Glomerular endothelial cell (primary cell): ENCODE measurements around the gene TNS3. TPM values are rescaled to one million over a fixed set of nuclear protein-coding genes. Genes with fewer than 3 reads are reported as not detected.
A peak's percentile ranks its signal among the peaks of the same experiment; 100 is the strongest.

Source experiments
- DNase-seq: peaks from one replicate; pipeline ENCODE4 v3.0.0-alpha.2; 2011; ENCODE audit warnings: low read depth, low spot score; ENCODE audit errors: extremely low read depth
- total RNA-seq: library from RNA; depleted of rRNA; stranded (reverse); fragments of >200 nt; gene quantifications from 2 replicates; pipeline ENCODE4 v1.2.3, GENCODE V29; 2015

TNS3 gene
- total RNA-seq, 1 donor from 2014 or later = 62.3 TPM

DNA sequence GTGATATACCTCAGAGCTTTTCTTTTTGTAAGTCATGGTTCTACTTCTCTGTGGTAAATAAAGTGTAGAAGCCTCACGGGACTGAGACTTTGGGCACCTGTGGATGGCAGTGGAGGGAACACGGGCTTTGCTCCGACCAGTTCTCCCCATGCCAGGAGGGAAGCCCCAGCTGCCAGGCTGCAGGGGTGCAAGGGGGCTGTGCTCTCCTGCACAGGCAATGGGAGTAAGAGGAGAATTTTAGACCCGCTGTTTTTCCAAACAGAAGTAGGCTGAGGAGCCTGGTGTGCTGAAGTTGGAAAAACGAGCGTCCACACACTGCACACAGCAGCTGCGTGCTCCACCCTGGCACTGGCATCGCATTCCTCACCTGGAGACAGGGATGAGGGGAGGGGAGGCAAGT is 282.4 kb downstream of the TNS3 start:
- no peak for DNase-seq

DNA sequence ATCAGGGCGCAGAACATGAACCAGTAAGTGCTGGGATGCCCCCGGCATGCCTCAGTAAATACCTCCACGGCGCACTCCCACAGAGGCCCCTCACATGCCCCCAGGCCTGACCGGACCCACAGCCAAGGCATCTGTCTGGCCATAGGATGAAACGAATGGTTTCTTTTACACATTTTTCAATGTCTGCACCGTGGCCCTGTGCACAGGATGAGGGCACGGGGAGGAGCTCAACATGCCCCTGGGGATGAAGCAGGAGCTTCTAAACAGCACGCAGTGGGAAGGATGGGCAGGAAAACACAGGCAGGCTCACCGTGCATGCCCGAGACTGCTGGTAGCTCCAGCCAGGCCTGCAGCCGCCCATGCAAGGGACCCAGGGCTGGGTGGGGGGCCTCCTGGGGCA is 283.3 kb downstream of the TNS3 start:
- no peak for DNase-seq

DNA sequence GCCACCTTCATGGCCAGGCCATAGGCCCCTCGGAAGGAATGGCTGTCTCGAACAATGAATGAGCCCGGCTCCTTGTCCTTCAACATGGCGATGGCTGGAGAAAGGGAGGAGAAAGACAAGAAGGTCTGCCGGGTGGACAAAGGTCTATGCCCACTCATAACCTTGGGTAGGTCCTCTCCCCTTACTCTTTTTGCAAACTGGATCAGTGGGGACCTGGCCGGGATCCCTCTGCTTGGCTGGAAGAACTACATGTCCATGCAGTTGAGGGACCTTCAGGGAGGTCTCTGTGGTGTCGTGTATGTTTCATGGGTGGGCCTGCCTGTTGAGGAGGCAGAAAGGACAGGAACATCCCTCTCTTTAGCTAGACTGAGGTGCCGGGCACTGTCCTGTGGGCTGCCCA is 284.8 kb downstream of the TNS3 start:
- DNase-seq = no peak

DNA sequence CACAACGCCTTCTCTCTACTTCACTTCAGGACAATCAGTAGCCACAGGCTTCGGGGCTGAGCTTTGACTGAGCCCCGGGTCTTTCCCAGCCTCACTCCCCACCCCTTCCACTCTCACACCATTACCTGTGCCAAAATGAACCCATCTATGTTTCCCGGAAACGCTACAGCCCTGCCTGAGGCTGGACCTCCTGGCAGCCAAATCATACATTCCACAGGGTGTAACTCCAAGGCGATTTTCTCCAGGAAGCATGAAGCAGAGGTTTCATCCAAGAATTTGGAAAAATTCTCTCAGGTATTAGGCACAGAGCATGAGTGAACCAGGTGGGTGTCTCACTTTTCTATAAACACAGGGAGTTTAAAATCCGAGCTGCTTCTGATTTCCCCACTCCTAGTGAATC is 286.3 kb downstream of the TNS3 start:
- DNase-seq = no peak

DNA sequence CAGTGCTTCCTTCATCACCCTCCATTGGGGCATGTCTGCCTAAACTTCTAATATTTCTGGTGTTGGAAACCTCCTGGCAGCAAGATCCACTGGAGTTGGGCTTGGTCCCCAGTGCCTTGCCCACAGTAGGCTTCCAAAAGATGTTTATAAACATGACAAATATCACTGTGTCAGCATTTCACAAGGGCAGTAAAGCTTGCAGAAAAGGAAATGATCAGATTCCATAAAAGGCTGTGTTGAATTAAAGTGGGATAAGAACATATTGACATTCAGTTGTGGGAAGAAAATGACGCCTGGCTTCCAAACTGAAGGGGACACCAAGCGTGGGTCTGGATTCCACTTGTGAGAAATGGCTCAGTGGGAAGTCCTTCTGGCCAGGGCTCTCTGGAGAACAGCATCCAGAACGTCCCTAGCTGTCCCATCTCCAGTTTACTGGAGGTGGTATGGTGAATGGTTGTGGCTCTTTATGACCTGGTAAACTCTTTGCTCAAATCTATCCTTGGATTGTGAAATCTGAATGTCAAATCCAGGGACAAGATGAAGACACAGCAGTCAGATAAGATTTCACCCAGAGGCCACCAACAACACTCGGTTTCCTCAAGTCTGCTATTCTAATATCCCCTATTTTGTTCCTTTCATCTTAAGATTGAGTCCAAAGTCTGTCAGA is 287.2 kb downstream of the TNS3 start:
- no peak for DNase-seq

DNA sequence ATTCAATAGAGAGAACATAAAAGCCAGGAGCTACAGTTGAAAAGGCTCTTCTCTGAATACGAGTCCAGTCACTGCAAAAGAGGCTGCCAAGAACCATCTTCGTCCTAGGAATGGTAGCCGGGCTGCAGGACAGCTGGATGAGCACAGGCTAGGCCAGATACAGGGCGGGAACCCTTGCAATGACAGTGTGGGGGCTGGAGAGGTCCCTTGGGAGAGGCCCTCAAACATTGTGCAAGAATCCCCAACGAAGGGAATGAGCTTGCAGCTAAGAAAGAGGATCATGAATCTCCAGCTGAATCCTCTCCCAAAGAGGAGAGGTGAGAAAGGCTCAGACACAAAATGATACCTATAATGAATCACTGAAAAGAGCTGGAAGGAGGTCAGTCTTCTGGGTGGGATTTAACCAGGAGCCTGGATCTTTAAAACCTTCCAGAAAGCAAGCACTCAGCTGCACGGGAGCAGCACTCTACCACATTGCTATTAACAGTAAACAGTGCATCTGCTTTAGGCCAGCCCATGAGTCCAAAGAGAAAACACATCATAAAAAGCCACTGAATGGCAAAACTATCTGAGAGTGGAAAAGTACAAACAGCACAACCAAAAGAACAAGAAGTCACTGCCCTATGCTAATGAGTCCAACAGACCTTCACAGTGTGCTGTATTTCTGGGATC is 287.9 kb downstream of the TNS3 start:
- DNase-seq = no peak

DNA sequence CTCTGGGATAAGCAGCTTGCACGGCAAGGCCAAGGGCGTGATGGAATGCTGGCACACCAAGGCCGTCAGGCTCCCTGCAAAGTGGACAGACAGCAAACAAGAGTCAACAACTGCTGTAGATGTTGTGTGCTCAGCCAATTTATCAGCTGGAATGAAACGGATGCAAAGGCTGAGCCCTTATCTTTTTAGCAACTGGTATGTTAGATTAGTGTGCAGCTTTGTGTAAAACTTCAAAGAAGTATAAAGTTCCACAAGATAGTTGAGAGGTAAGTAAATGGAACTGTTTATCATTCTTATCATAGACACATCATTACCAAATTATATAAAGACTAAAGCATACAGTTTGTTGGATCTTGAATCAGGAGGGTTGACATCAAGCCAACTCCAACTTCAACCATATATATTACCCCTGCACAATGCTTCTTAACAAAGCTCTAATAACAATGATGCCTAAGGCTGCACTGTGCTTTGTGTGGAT is 289.0 kb downstream of the TNS3 start:
- no peak for DNase-seq

DNA sequence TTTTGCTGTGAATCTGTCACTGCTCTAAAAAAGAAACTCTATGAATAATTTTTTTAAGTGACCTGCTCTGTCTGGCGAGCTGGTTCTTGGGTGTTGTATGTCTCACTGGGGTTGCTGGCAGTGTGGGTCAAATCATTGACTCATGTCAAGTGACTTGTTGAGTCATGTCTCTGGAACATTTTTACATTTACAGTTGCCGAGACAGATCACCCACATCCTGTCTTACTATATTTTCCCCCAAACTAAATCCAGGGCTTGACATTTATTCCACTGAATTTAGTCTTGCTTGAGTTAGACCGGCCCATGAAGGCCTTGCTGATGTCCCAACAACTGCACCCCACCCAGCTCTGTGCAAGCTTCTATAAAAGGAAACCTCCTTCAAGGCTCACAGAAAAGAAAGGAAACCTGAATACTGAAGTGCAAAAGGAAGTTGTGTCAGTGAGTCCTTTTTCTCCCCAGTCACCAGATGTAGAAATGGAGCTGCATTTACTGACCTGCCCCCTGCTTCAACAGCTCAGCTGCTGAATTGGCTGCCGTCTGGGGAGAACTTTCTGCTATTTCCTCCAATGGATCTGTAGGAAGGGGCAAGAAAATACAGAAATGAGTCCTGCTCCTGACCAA is 290.3 kb downstream of the TNS3 start:
- DNase-seq = peak; percentile 42

DNA sequence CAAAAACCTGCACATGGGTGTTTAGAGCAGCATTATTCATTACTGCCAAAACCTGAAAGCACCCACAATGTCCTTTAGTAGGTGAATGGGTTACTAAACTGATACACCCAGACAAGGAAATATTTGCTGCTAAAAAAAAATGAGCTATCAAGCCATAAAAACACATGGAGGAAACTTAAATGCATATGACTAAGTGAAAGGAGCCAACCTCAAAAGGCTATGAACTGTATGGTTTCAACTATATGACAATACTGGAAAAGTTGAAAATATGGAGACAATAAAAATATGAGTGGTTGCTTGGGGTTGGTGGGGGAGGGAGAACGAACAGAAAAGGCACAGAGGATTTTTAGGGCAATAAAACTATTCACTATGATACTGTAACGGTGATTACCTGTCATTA is 291.0 kb downstream of the TNS3 start:
- DNase-seq = no peak

DNA sequence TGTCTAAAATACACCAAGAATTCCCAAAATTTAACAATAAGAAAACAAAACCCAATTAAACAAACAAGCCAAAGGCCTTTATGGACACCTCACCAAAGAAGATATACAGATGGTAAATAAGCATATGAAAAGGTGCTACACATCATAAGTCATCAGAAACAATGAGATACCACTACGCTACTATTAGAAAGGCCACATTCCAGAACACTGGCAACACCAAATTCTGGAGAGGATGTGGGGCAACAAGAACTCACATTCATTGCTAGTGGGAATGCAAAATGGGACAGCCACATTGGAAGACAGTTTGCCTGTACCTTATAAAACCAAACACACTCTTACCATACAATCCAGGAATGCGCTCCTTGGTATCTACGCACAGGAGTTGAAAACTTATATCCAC is 291.4 kb downstream of the TNS3 start:
- no peak for DNase-seq

DNA sequence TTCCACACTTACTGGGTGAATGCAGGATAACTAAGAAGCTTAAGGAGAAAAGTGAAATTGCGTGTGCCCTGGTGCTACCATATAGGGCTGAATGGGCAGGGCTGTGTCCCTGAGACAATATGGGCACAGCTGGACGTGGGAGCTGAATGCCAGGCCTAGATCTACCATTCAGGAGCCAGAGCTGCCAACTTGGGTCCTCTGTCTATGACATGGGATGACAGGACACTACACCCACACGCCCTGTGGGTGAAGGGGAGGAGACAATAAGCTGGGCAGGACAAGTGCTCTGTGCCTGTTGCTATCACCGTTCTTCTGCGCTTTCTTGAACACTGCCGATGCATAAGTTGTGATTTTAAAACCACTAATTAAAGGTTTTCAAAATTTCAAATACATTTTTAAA is 293.9 kb downstream of the TNS3 start:
- DNase-seq = no peak

DNA sequence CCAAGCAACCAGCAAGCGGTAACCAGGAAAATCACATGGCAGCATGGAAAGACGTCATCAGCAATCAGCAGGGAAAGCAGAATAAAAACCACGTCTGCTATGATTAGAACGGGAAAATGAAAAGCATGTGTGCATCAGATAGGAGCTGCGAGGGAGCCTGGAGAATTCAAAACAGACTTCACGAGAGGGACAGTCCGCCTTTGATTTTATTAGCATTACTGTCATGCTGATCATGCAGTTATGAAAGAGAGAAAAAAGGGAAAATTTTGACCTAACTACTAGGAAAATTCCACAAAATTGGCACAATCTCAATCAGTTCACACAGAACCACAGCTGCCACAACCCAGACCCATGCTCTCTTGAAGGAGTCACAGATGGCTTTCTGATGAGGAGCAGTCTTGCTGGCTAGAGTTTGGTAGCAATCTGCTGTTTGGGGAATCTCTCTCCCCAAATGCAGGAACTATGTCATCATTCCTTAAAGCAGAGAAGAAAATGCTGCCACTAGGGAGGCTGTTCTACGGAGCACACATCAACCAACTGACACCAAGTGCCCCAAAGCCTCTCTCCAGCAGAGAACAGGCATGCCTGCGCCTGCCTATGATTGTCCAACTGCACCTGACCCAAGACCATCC is 295.9 kb downstream of the TNS3 start:
- no peak for DNase-seq

DNA sequence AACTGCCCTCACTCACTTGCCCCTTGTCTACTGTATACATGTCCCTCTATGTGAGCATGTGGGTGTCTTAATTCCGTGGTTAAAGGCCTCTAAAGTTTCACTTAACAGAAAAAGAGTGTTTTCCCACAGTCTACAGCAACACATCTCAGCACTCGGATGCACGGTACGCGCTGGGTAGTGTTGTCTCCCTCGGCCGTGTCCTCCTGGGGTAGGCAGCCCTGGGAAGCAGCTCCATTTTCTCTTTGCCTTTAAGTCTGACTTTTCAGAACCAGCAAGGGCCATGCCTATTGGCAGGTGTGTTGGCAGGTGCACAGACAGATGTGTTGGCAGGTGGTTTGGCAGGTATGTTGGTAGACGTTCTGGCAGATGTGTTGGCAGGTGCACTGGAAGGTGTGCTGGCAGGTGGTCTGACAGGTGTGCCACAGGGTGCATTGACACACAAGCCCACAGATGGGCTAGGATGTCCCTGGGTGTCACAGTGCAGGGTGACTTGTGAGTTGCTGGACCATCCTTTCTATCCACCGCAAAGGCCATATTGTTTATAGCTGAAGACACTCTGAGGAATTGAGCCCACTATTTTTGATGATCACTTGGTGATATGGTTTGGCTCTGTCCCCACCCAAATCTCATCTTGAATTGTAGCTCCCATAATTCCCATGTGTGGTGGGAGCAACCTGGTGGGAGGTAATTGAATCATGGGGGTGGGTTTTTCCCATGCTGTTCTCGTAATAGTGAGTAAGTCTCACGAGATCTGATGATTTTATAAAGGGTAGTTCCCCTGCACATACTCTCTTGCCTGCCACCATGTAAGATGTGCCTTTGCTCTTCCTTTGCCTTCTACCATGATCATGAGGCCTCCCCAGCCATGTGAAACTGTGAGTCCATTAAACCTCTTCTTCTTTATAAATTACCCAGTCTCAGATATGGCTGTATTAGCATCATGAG is 296.9 kb downstream of the TNS3 start:
- DNase-seq = no peak

DNA sequence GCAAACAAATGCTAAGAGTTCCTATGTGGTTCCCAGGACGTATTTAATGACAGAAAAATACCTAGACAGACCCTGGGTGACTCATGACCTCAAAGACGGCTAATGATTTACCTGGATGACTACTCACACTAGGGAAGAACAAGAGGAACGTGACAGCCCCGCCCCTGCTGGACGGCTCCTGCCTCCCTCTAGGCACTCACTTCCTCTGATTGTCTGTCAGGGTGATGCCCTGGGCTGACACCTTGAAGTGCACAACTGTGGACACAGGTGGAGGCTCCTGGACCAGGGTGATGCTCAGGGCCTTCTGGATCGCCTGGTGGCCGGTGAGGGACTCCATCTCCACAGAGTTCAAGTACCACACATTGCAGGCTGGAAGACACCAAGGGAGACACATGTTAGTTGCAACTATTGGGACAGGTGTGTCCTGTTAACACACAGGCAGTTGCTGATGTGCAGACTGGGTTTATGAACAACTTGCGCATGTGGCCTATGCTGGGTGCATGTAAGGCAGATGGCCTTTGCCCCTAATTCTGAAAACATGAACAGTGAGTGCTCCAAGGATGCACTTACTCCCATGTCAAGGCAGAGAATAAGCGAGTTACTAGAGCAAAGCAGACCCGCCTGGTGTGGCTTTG is 298.3 kb downstream of the TNS3 start:
- no peak for DNase-seq

DNA sequence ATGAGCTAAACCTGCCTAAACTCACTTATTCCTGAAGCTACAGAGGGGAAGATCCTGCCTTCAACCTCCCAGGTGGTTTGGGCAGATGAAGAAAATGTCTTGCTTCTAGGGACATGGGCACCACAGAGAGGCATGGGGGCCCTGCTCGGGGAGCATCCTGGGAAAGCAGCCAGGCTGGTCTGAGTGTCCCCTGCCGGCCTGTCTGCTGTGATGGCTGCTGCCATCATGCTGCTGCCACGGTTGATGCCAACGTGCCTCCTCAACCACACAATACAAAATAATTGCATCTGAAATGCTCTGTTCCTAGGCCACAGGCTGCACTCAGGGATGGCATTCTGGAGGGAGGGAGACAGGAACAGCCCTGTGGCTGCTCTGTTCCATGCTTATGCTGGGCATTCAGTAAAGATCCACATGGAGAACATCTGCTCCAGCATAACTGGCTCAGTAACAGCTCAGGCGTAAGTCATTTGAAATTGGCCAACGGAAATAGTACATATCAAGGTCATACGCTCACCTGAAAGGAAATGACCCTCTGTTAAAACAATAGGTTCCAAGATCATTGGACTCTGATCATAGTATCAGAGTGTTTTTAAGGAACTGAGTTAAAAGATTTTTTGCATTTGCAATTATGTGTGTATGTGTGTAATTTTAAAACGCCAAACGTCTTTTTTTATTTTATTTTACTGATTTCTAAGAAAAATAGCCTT is 299.0 kb downstream of the TNS3 start:
- DNase-seq = no peak

DNA sequence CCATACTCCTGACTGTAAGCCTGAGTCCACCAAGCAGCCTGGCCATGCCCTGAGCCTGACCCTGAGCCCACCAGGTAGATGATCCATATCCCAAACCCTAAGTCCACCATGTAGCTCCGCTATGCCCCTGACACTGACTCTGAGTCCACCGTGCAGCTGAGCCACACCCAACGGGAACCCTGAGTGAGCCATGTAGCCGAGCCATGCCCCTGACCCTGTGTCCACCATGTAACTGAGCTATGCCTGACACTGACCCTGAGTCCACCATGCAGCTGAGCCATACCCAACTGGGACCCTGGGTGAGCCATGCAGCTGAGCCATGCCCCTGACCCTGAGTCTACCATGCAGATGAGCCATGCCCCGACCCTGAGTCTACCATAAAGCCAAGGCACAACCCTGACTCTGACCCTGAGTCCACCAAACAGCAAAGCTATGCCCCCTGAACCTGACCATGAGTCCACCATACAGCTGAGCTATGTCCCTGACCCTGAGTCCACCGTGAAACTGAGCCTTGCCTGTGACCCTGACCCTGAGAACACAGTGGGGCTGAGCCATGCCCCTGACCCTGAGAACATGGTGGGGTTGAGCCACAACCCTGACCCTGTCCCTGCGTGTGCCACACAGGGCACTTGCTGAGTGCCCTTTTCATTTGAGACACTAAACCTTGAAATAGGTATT is 299.8 kb downstream of the TNS3 start:
- no peak for DNase-seq

DNA sequence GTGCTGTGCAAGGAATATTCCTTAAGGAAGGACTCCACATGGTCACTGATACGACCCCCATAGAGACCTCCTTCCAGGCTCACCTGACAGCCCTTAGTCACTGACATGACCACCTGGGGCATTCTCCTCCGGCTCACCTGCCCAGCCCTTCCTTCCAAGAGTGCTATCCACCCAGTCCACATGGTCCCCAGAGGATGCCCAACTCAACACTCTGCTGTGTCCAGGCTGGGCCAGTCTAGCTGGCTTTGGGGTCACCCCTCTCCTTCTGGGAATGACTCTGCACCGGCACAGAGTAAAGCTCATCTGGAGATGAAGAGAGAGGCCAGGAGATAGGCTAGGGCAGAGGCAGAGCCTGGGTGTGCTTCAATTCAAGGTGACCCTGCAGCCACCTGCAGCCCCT is 300.8 kb downstream of the TNS3 start:
- DNase-seq = no peak

DNA sequence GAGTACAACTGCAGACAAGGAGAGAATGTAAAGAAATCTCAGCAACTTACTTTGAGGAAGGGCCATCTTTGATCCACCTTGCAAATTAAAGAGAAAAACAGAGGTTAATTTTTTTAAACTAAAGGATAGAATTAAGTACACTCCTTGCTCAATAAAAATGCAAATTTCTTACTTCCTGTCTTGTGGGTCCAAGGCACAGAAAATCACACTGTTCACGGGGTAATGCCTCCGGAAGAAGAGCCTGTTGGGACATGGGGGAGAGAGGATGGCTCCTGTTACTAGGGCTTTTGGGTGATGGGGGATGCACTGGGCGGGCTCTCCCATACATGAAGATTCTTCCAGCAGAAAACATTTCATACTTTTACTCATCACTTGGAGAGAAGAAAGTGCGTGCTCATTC is 301.8 kb downstream of the TNS3 start:
- no peak for DNase-seq

DNA sequence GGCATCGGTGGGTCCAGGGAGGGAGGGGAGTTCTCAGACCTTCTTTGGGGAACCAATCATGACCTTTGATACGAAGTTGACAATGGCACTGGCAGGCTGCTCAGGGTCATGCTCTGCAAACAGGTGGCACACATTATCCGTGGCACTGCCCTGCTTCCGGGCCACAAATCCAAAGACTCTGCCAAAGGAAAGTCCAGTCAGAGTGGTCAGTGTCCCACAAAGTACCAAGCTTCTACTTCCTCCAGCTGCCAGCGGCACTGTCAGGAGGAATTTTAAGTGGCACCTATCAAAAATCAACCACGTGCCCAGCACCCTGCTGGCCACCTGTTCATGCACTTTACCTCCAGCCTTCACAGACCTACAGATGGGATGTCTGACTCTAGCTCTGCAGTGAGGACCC is 303.9 kb downstream of the TNS3 start:
- DNase-seq = no peak
